ENCODE data around the gene SLC30A3.
A peak's percentile ranks its signal among the peaks of the same experiment; 100 is the strongest.

Gene SLC30A3

GRCh38 chr2:27240406-27240805 lies 22.4 kb downstream of the SLC30A3 start:
- Histone ChIP-seq H3K27ac (replicated peaks; ENCODE audit: low read length) (no peak overlapping the region), H3K27me3 (ENCODE audit: control insufficient read depth in 3 of 3, insufficient read depth in 3 of 3, low read depth in 1 of 3, low read length in 3 of 3) (no peaks in the 10 kb centered on the region), H3K9me3 (replicated peaks in 1 of 2; ENCODE audit: control insufficient read depth in 2 of 2, insufficient read depth in 1 of 2, low read depth in 1 of 2, low read length in 2 of 2) (peaks cover 0 to 2% of the 10 kb centered on the region in 2 donors), H4K8ac (ENCODE audit: low read depth, low read length) (no peak overlapping the region), H2BK5ac (ENCODE audit: low read length) (no peak overlapping the region), H2BK15ac (ENCODE audit: low read length) (no peak overlapping the region), H3K4me3 (ENCODE audit: low read length in 2 of 2) (no peak overlapping the region), H3K4me2 (ENCODE audit: insufficient read depth, low read length, poor library complexity, severe bottlenecking) (no peak overlapping the region), H3K4ac (ENCODE audit: low read length) (no peak overlapping the region), H2AK5ac (ENCODE audit: low read depth, low read length) (no peak overlapping the region), H3K18ac (ENCODE audit: low read length) (no peak overlapping the region), H3K9ac (ENCODE audit: low read depth, low read length, poor library complexity) (no peak overlapping the region), H3K23ac (ENCODE audit: low read depth, low read length, poor library complexity) (no peak overlapping the region), H2BK120ac (ENCODE audit: low read depth, low read length) (no peak overlapping the region), H2AFZ (ENCODE audit: low read length) (no peak overlapping the region), H3K79me1 (ENCODE audit: low read depth, low read length) (peaks cover 2% of the 10 kb centered on the region), H3K36me3 (replicated peaks in 1 of 2; ENCODE audit: control insufficient read depth in 2 of 2, insufficient read depth in 2 of 2, low read length in 2 of 2) (peaks cover 81 to 100% of the 10 kb centered on the region in 2 donors), H2BK12ac (ENCODE audit: low read length) (no peak overlapping the region), H3K14ac (ENCODE audit: low read length) (no peak overlapping the region), H3K4me1 (ENCODE audit: control insufficient read depth in 2 of 2, insufficient read depth in 1 of 2, low read depth in 1 of 2, low read length in 2 of 2) (no peaks in the 10 kb centered on the region), H4K91ac (ENCODE audit: low read depth, low read length, poor library complexity) (no peak overlapping the region)
- whole genome bisulfite sequencing, 2 donors (ENCODE audit: extremely low coverage in 2 of 2, insufficient read length in 2 of 2, insufficient replicate concordance in 1 of 2), result no CpG with 5 or more reads among the region's 9 CpGs
- DNase-seq (ENCODE audit: low spot score), result no peak

GRCh38 chr2:27238976-27239375 lies 23.9 kb downstream of the SLC30A3 start:
- Histone ChIP-seq H3K27ac (replicated peaks; ENCODE audit: low read length) (no peak overlapping the region), H3K36me3 (replicated peaks in 1 of 2; ENCODE audit: control insufficient read depth in 2 of 2, insufficient read depth in 2 of 2, low read length in 2 of 2) (peaks cover 89 to 100% of the 10 kb centered on the region in 2 donors)

DNA sequence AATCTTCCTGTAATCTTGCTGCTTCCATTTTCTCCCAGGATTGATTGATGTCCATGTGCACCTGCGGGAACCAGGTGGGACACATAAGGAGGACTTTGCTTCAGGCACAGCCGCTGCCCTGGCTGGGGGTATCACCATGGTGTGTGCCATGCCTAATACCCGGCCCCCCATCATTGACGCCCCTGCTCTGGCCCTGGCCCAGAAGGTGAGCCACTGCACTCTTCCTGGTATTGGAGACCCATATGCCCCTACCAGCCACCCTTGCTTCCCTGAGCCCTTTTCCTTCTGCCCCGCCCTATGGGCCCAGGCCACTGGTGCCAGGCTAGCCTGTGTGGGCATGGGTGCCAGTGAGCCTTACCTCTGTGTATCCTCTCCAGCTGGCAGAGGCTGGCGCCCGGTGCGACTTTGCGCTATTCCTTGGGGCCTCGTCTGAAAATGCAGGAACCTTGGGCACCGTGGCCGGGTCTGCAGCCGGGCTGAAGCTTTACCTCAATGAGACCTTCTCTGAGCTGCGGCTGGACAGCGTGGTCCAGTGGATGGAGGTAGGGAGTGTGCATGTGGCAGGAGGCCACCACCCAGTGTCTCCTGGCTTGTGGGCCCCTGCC lies 25.4 kb downstream of the SLC30A3 start:
- H3K4me3 ChIP-seq (ENCODE audit: low read length in 2 of 2), result no peak overlapping the region
- H2AK5ac ChIP-seq (ENCODE audit: low read depth, low read length), result no peak overlapping the region
- no peak overlapping the region for H2BK5ac ChIP-seq (ENCODE audit: low read length)
- H4K8ac ChIP-seq (ENCODE audit: low read depth, low read length), result no peak overlapping the region
- no peak overlapping the region for H3K4ac ChIP-seq (ENCODE audit: low read length)
- peak overlapping the region; percentile 9 for H3K23ac ChIP-seq (ENCODE audit: low read depth, low read length, poor library complexity)
- no peak overlapping the region for H3K9ac ChIP-seq (ENCODE audit: low read depth, low read length, poor library complexity)
- H2BK12ac ChIP-seq (ENCODE audit: low read length), result no peak overlapping the region
- H3K9me3 ChIP-seq (replicated peaks in 1 of 2; ENCODE audit: control insufficient read depth in 2 of 2, insufficient read depth in 1 of 2, low read depth in 1 of 2, low read length in 2 of 2), result peaks cover 0 to 2% of the 10 kb centered on the region in 2 donors
- no peaks in the 10 kb centered on the region for H3K27me3 ChIP-seq (ENCODE audit: control insufficient read depth in 3 of 3, insufficient read depth in 3 of 3, low read depth in 1 of 3, low read length in 3 of 3)
- H4K91ac ChIP-seq (ENCODE audit: low read depth, low read length, poor library complexity), result no peak overlapping the region
- no peak overlapping the region for H3K14ac ChIP-seq (ENCODE audit: low read length)
- H3K18ac ChIP-seq (ENCODE audit: low read length), result no peak overlapping the region
- no peak overlapping the region for H2BK120ac ChIP-seq (ENCODE audit: low read depth, low read length)
- H3K36me3 ChIP-seq (replicated peaks in 1 of 2; ENCODE audit: control insufficient read depth in 2 of 2, insufficient read depth in 2 of 2, low read length in 2 of 2), result peaks cover 90 to 100% of the 10 kb centered on the region in 2 donors
- peaks cover 2% of the 10 kb centered on the region for H3K79me1 ChIP-seq (ENCODE audit: low read depth, low read length)
- no peak overlapping the region for H2BK15ac ChIP-seq (ENCODE audit: low read length)
- no peak overlapping the region for H2AFZ ChIP-seq (ENCODE audit: low read length)
- DNase-seq (ENCODE audit: low spot score), result no peak
- H3K4me2 ChIP-seq (ENCODE audit: insufficient read depth, low read length, poor library complexity, severe bottlenecking), result no peak overlapping the region
- H3K27ac ChIP-seq (replicated peaks; ENCODE audit: low read length), result no peak overlapping the region
- no peaks in the 10 kb centered on the region for H3K4me1 ChIP-seq (ENCODE audit: control insufficient read depth in 2 of 2, insufficient read depth in 1 of 2, low read depth in 1 of 2, low read length in 2 of 2)
- WGBS, 2 donors (ENCODE audit: extremely low coverage in 2 of 2, insufficient read length in 2 of 2, insufficient replicate concordance in 1 of 2), result no CpG with 5 or more reads among the region's 15 CpGs

More at GRCh38 chr2:27238976-27239375, 23.9 kb downstream of the SLC30A3 start:
- H3K27me3 ChIP-seq (ENCODE audit: control insufficient read depth in 3 of 3, insufficient read depth in 3 of 3, low read depth in 1 of 3, low read length in 3 of 3), result no peaks in the 10 kb centered on the region
- H2BK5ac ChIP-seq (ENCODE audit: low read length), result no peak overlapping the region
- H2BK15ac ChIP-seq (ENCODE audit: low read length), result no peak overlapping the region
- H2BK120ac ChIP-seq (ENCODE audit: low read depth, low read length), result no peak overlapping the region
- no peak overlapping the region for H2BK12ac ChIP-seq (ENCODE audit: low read length)
- no peak overlapping the region for H3K23ac ChIP-seq (ENCODE audit: low read depth, low read length, poor library complexity)
- WGBS, 2 donors (ENCODE audit: extremely low coverage in 2 of 2, insufficient read length in 2 of 2, insufficient replicate concordance in 1 of 2), result no CpG with 5 or more reads among the region's 8 CpGs
- H2AFZ ChIP-seq (ENCODE audit: low read length), result no peak overlapping the region
- H4K91ac ChIP-seq (ENCODE audit: low read depth, low read length, poor library complexity), result no peak overlapping the region
- peaks cover 2% of the 10 kb centered on the region for H3K79me1 ChIP-seq (ENCODE audit: low read depth, low read length)
- H3K9ac ChIP-seq (ENCODE audit: low read depth, low read length, poor library complexity), result no peak overlapping the region
- DNase-seq (ENCODE audit: low spot score), result no peak
- peaks cover 0 to 2% of the 10 kb centered on the region in 2 donors for H3K9me3 ChIP-seq (replicated peaks in 1 of 2; ENCODE audit: control insufficient read depth in 2 of 2, insufficient read depth in 1 of 2, low read depth in 1 of 2, low read length in 2 of 2)
- H3K18ac ChIP-seq (ENCODE audit: low read length), result no peak overlapping the region
- H4K8ac ChIP-seq (ENCODE audit: low read depth, low read length), result no peak overlapping the region
- H3K14ac ChIP-seq (ENCODE audit: low read length), result no peak overlapping the region
- H3K4me3 ChIP-seq (ENCODE audit: low read length in 2 of 2), result no peak overlapping the region
- H3K4me2 ChIP-seq (ENCODE audit: insufficient read depth, low read length, poor library complexity, severe bottlenecking), result no peak overlapping the region
- H3K4ac ChIP-seq (ENCODE audit: low read length), result no peak overlapping the region
- no peaks in the 10 kb centered on the region for H3K4me1 ChIP-seq (ENCODE audit: control insufficient read depth in 2 of 2, insufficient read depth in 1 of 2, low read depth in 1 of 2, low read length in 2 of 2)
- H2AK5ac ChIP-seq (ENCODE audit: low read depth, low read length), result no peak overlapping the region

DNA sequence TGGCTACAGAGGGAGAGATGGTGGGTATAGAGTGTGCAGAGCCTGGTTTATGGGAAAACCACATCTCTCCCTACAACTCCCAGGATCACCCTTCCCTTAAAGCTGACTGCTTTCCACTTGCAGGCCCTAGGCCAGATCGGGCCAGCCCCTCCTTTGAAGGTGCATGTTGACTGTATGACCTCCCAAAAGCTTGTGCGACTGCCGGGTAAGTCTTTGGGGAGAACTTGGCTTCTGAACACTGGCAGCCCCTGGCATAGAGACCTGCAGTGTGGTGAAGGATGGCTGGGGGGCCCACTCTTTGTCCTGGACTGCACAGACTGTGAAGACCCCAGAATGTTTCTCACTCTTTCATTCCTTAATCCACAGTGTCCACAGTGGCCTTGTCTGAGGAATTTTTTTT lies 26.2 kb downstream of the SLC30A3 start:
- Histone ChIP-seq H2BK5ac (ENCODE audit: low read length) (no peak overlapping the region), H3K4me3 (ENCODE audit: low read length in 2 of 2) (no peak overlapping the region), H2AFZ (ENCODE audit: low read length) (no peak overlapping the region), H3K9ac (ENCODE audit: low read depth, low read length, poor library complexity) (no peak overlapping the region), H2AK5ac (ENCODE audit: low read depth, low read length) (no peak overlapping the region), H3K79me1 (ENCODE audit: low read depth, low read length) (peaks cover 2% of the 10 kb centered on the region), H2BK15ac (ENCODE audit: low read length) (no peak overlapping the region), H3K4ac (ENCODE audit: low read length) (no peak overlapping the region), H4K8ac (ENCODE audit: low read depth, low read length) (no peak overlapping the region), H3K27ac (replicated peaks; ENCODE audit: low read length) (no peak overlapping the region), H2BK12ac (ENCODE audit: low read length) (no peak overlapping the region), H3K14ac (ENCODE audit: low read length) (no peak overlapping the region), H3K4me2 (ENCODE audit: insufficient read depth, low read length, poor library complexity, severe bottlenecking) (no peak overlapping the region), H3K4me1 (ENCODE audit: control insufficient read depth in 2 of 2, insufficient read depth in 1 of 2, low read depth in 1 of 2, low read length in 2 of 2) (no peaks in the 10 kb centered on the region), H4K91ac (ENCODE audit: low read depth, low read length, poor library complexity) (no peak overlapping the region), H3K36me3 (replicated peaks in 1 of 2; ENCODE audit: control insufficient read depth in 2 of 2, insufficient read depth in 2 of 2, low read length in 2 of 2) (peaks cover 91 to 100% of the 10 kb centered on the region in 2 donors), H3K9me3 (replicated peaks in 1 of 2; ENCODE audit: control insufficient read depth in 2 of 2, insufficient read depth in 1 of 2, low read depth in 1 of 2, low read length in 2 of 2) (peaks cover 0 to 2% of the 10 kb centered on the region in 2 donors), H2BK120ac (ENCODE audit: low read depth, low read length) (no peak overlapping the region), H3K27me3 (ENCODE audit: control insufficient read depth in 3 of 3, insufficient read depth in 3 of 3, low read depth in 1 of 3, low read length in 3 of 3) (no peaks in the 10 kb centered on the region), H3K23ac (ENCODE audit: low read depth, low read length, poor library complexity) (no peak overlapping the region), H3K18ac (ENCODE audit: low read length) (no peak overlapping the region)
- no CpG with 5 or more reads among the region's 3 CpGs for WGBS, 2 donors (ENCODE audit: extremely low coverage in 2 of 2, insufficient read length in 2 of 2, insufficient replicate concordance in 1 of 2)
- no peak for DNase-seq (ENCODE audit: low spot score)

Data from neuronal stem cell (in vitro differentiated cells).